ENCODE measurements around the gene SVBP.

- no peak for TF ChIP-seq GATA3 (IDR thresholded peaks at IDR 0.05; ENCODE audit: low read depth, low read length)
- TF ChIP-seq GATA2 (IDR thresholded peaks at IDR 0.05; ENCODE audit: low read depth, low read length) = no peak
Measured at GRCh38 chr1:42866549-42866948, 49.4 kb upstream of the SVBP start.
